B cell (primary cell): ENCODE results near the gene TNFRSF13B.

Source experiments
- CTCF ChIP-seq: fragments of 200-600 bp; IDR thresholded peaks from one replicate; pipeline ENCODE4 v1.8.0; 2022; ENCODE audit warnings: antibody characterized with exemption, mild to moderate bottlenecking
- EZH2 ChIP-seq: IDR thresholded peaks from 2 replicates; pipeline ENCODE4 v1.6.1; 2012; ENCODE audit warnings: borderline replicate concordance, low read depth, mild to moderate bottlenecking, moderate library complexity, low read length; ENCODE audit not compliant: insufficient read depth, poor library complexity, severe bottlenecking

GRCh38 chr17:16932611-16933010 lies 39.3 kb downstream of the TNFRSF13B start:
- no peak for TF ChIP-seq CTCF
- no peak for TF ChIP-seq EZH2
